GM23248 (cell line): ENCODE data around the gene SV2C.

Source experiments
- EZH2 ChIP-seq: fragments of 200-600 bp; sonication (generic); IDR thresholded peaks from 2 replicates; pipeline ENCODE4 v1.6.1; 2018; ENCODE audit warnings: antibody characterized with exemption, mild to moderate bottlenecking; ENCODE audit not compliant: insufficient read depth, poor library complexity, severe bottlenecking
- EZH2phosphoT487 ChIP-seq: fragments of 200-600 bp; sonication (generic); IDR thresholded peaks from 2 replicates; pipeline ENCODE4 v1.6.1; 2018; ENCODE audit warnings: antibody characterized with exemption, moderate library complexity, mild to moderate bottlenecking, low read depth; ENCODE audit not compliant: insufficient read depth

DNA sequence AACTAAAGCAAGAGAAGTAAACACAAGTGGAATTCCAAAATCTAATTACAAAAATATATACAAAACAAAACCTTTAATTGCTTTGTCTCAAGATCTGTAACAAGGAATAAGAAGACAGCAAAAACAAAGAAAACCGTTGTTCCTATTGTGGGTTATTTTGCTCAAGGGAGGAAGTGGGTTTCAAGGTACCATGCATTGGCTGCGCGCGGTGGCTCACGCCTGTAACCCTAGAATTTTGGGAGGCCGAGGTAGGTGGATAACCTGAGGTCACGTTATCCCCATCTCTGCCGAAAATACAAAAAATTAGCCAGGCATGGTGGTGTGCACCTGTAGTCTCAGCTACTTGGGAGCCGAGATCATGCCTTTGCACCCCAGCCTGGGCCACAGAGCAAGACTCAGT, 307.8 kb downstream of the SV2C start:
- TF ChIP-seq EZH2 (no peak), EZH2phosphoT487 (no peak)
